IMR-90 (cell line): ENCODE data around the gene ANKFY1. TPM values are rescaled to one million over a fixed set of nuclear protein-coding genes. Genes with fewer than 3 reads are reported as not detected.

ENCODE experiments used
- ATAC-seq: fragments of 200-7000 bp; cut with Tn5 transposase; 2 replicates; pipeline ENCODE4 v1.9.1; 2020; ENCODE audit warnings: low read depth, mild to moderate bottlenecking, moderate library complexity
- BruUV-seq: library from RNA; stranded (reverse); fragments of 400-500 nt; replicated peaks from 2 replicates; lab custom pipeline; 2021; lab: Mats Ljungman, UMichigan
- CTCF ChIA-PET: fragments of 300-600 bp; formaldehyde crosslinking; extraction: SDS; loops from one replicate; lab custom pipeline; 2021; ENCODE audit warnings: antibody characterized with exemption; lab: Yijun Ruan, JAX
- POLR2A ChIA-PET: fragments of 300-600 bp; sonication (Branson Sonifier 250); formaldehyde crosslinking; loops from one replicate; lab custom pipeline; 2022; ENCODE audit warnings: antibody characterized with exemption; ENCODE audit not compliant: unreplicated experiment; lab: Charles Lee
- DNase-seq: peaks from one replicate; pipeline ENCODE4 v3.0.0; 2013
- H2AFZ ChIP-seq: replicated peaks from 2 replicates; pipeline ENCODE3; 2013; ENCODE audit warnings: low read length, mild to moderate bottlenecking; ENCODE audit not compliant: poor library complexity
- H2AK5ac ChIP-seq: 2 replicates; pipeline ENCODE4 v1.6.1; 2013; ENCODE audit warnings: low read depth, low read length, inconsistent platforms
- H2AK9ac ChIP-seq: replicated peaks from 2 replicates; pipeline ENCODE3; 2013; ENCODE audit warnings: mild to moderate bottlenecking, low read depth, low read length, moderate library complexity; ENCODE audit not compliant: poor library complexity
- H2BK120ac ChIP-seq: 2 replicates; pipeline ENCODE4 v1.6.1; 2013; ENCODE audit warnings: low read depth, low read length, inconsistent platforms
- H2BK15ac ChIP-seq: 3 replicates; pipeline ENCODE4 v1.6.1; 2013; ENCODE audit warnings: low read depth, low read length, inconsistent platforms
- H2BK20ac ChIP-seq: 2 replicates; pipeline ENCODE4 v1.6.1; 2013; ENCODE audit warnings: low read depth, mild to moderate bottlenecking, inconsistent platforms, low read length, moderate library complexity
- H2BK5ac ChIP-seq: 2 replicates; pipeline ENCODE4 v1.6.1; 2013; ENCODE audit warnings: mild to moderate bottlenecking, low read depth, low read length, inconsistent platforms; ENCODE audit not compliant: poor library complexity, severe bottlenecking
- H3K14ac ChIP-seq: replicated peaks from 2 replicates; pipeline ENCODE4 v1.6.1; 2013; ENCODE audit warnings: low read depth, low read length, inconsistent platforms
- H3K18ac ChIP-seq: 2 replicates; pipeline ENCODE4 v1.6.1; 2013; ENCODE audit warnings: low read depth, low read length, control low read depth
- H3K23ac ChIP-seq: 2 replicates; pipeline ENCODE4 v1.6.1; 2013; ENCODE audit warnings: low read depth, low read length, inconsistent platforms
- H3K27ac ChIP-seq: 2 replicates; pipeline ENCODE4 v1.5.1; 2013; ENCODE audit warnings: mild to moderate bottlenecking, control low read depth, low read length; ENCODE audit not compliant: insufficient read depth
- H3K27me3 ChIP-seq: 2 replicates; pipeline ENCODE4 v1.6.1; 2013; ENCODE audit warnings: low read length; ENCODE audit not compliant: control insufficient read depth, insufficient read depth
- H3K36me3 ChIP-seq: 2 replicates; pipeline ENCODE4 v1.6.1; 2013; ENCODE audit warnings: low read length, mixed read lengths; ENCODE audit not compliant: control insufficient read depth, insufficient read depth
- H3K4ac ChIP-seq: 2 replicates; pipeline ENCODE4 v1.6.1; 2013; ENCODE audit warnings: low read depth, low read length, inconsistent platforms
- H3K4me1 ChIP-seq: 2 replicates; pipeline ENCODE4 v1.6.1; 2013; ENCODE audit warnings: low read length, mixed read lengths; ENCODE audit not compliant: control insufficient read depth, insufficient read depth
- H3K4me2 ChIP-seq: 2 replicates; pipeline ENCODE4 v1.6.1; 2013; ENCODE audit warnings: low read depth, mild to moderate bottlenecking, control low read depth, low read length, moderate library complexity
- H3K4me3 ChIP-seq: 2 replicates; pipeline ENCODE4 v1.5.1; 2013; ENCODE audit warnings: low read depth, mild to moderate bottlenecking, control low read depth, low read length, moderate library complexity; ENCODE audit not compliant: insufficient read depth
- H3K56ac ChIP-seq: 2 replicates; pipeline ENCODE4 v1.6.1; 2013; ENCODE audit warnings: low read length, inconsistent platforms; ENCODE audit not compliant: insufficient read depth; ENCODE audit errors: extremely low read depth
- H3K79me1 ChIP-seq, 2 experiments: 2 replicates each; pipeline ENCODE4 v1.6.1; 2013; ENCODE audit warnings: low read length in 2 of 2, inconsistent platforms in 1 of 2, low read depth in 1 of 2
- H3K9ac ChIP-seq: 2 replicates; pipeline ENCODE4 v1.6.1; 2013; ENCODE audit warnings: low read depth, low read length, control low read depth
- H3K9me1 ChIP-seq: 2 replicates; pipeline ENCODE4 v1.6.1; 2013; ENCODE audit warnings: low read length, inconsistent platforms; ENCODE audit not compliant: insufficient read depth
- H3K9me3 ChIP-seq: 2 replicates; pipeline ENCODE4 v1.6.1; 2013; ENCODE audit warnings: low read length; ENCODE audit not compliant: control insufficient read depth, insufficient read depth
- H4K20me1 ChIP-seq: 2 replicates; pipeline ENCODE4 v1.6.1; 2013; ENCODE audit warnings: low read length, inconsistent platforms; ENCODE audit not compliant: insufficient read depth
- H4K5ac ChIP-seq: 2 replicates; pipeline ENCODE4 v1.6.1; 2013; ENCODE audit warnings: mild to moderate bottlenecking, low read depth, low read length, control low read depth
- H4K8ac ChIP-seq, 2 experiments: 2 replicates each; pipeline ENCODE4 v1.6.1; 2013; ENCODE audit warnings: low read depth in 2 of 2, low read length in 2 of 2, control low read depth in 1 of 2, inconsistent platforms in 1 of 2
- H4K91ac ChIP-seq: 2 replicates; pipeline ENCODE4 v1.6.1; 2013; ENCODE audit warnings: low read depth, low read length, inconsistent platforms; ENCODE audit not compliant: insufficient read depth
- BHLHE40 ChIP-seq: fragments of 150-350 bp; IDR thresholded peaks from 2 replicates; pipeline ENCODE4 v1.6.1; 2016; ENCODE audit warnings: mild to moderate bottlenecking, low read depth, low read length
- CHD1 ChIP-seq: IDR thresholded peaks from 2 replicates; pipeline ENCODE4 v1.6.1; 2012; ENCODE audit warnings: low read depth, low read length, improper control_type of control experiment
- CTCF ChIP-seq: conservative IDR thresholded peaks from 2 replicates; pipeline ENCODE4 v1.5.1; 2012; ENCODE audit warnings: mild to moderate bottlenecking, low read depth, low read length, improper control_type of control experiment
- ELK1 ChIP-seq: fragments of 150-350 bp; IDR thresholded peaks from 2 replicates; pipeline ENCODE4 v1.6.1; 2016; ENCODE audit warnings: low read depth, mild to moderate bottlenecking, low read length, moderate library complexity, borderline replicate concordance
- MAFK ChIP-seq: IDR thresholded peaks from 2 replicates; pipeline ENCODE4 v1.6.1; 2012; ENCODE audit warnings: low read depth, low read length, improper control_type of control experiment
- MAZ ChIP-seq: IDR thresholded peaks from 2 replicates; pipeline ENCODE4 v1.6.1; 2012; ENCODE audit warnings: low read depth, mild to moderate bottlenecking, low read length, improper control_type of control experiment, moderate library complexity, borderline replicate concordance
- MXI1 ChIP-seq: IDR thresholded peaks from 2 replicates; pipeline ENCODE4 v1.6.1; 2012; ENCODE audit warnings: low read depth, mild to moderate bottlenecking, low read length, moderate library complexity, borderline replicate concordance
- RCOR1 ChIP-seq: IDR thresholded peaks from 2 replicates; pipeline ENCODE4 v1.6.1; 2012; ENCODE audit warnings: mild to moderate bottlenecking, low read length, improper control_type of control experiment; ENCODE audit not compliant: insufficient replicate concordance
- RFX5 ChIP-seq: IDR thresholded peaks from 2 replicates; pipeline ENCODE4 v1.8.0; 2012; ENCODE audit warnings: low read depth, mild to moderate bottlenecking, low read length, moderate library complexity
- USF2 ChIP-seq: fragments of 150-350 bp; IDR thresholded peaks from 2 replicates; pipeline ENCODE4 v1.6.1; 2017; ENCODE audit warnings: mild to moderate bottlenecking, antibody characterized with exemption, low read length, low read depth
- WGBS, 2 experiments: methylation state at CpG; one replicate each; pipeline versions ENCODE4 v1.1.5 to v1.1.7; 2013; ENCODE audit warnings: missing lambda C conversion rate in 2 of 2; ENCODE audit not compliant: insufficient read length in 1 of 2; ENCODE audit errors: extremely low coverage in 2 of 2; 5-methylcytosine and 5-hydroxymethylcytosine counted together
- dilution Hi-C: fragments of 300-500 bp; cut with HindIII; formaldehyde crosslinking; loops from one replicate; pipeline ENCODE4 v1.14.3; 2018; ENCODE audit warnings: low sequenced_read_pairs; ENCODE audit not compliant: unreplicated experiment
- in situ Hi-C: fragments of 300-500 bp; cut with MboI; formaldehyde crosslinking; loops from 3 replicates; pipeline ENCODE4 v1.14.3; 2019; ENCODE audit warnings: low sequenced_read_pairs, inconsistent platforms, mixed read lengths
- intact Hi-C: fragments of 100-400 bp; cut with micrococcal nuclease; formaldehyde crosslinking; loops from 2 replicates; pipeline ENCODE4 v1.10.0; 2022
- polyA plus RNA-seq, 3 experiments: library from polyadenylated mRNA; depleted of rRNA; stranded (reverse); fragments of >200 nt; gene quantifications; 2 replicates each; pipeline ENCODE4 v1.2.3, GENCODE V29; 2012; ENCODE audit warnings: low replicate concordance in 1 of 3
- total RNA-seq: library from RNA; depleted of rRNA; stranded (reverse); fragments of >200 nt; gene quantifications from 2 replicates; pipeline ENCODE4 v1.2.3, GENCODE V29; 2012

Gene ANKFY1
- total and polyA plus RNA-seq, 2 of the 4 experiments (the other 2 are of a cell fraction): 32.3 to 48.9 TPM

- Histone ChIP-seq H3K27me3 (no peaks in the 10 kb centered on the region), H3K4ac (peak overlapping the region; percentile 83), H3K79me1 (peaks cover 14 to 64% of the 10 kb centered on the region in 2 experiments), H2AFZ (peak overlapping the region; percentile 92), H3K4me3 (peak overlapping the region; percentile 75), H3K9ac (peak overlapping the region; percentile 82), H3K36me3 (peaks cover 8% of the 10 kb centered on the region), H3K4me2 (peak overlapping the region; percentile 98), H3K14ac (peak overlapping the region; percentile 94), H2BK5ac (peak overlapping the region; percentile 37), H2AK5ac (peak overlapping the region; percentile 92), H3K23ac (peak overlapping the region; percentile 94), H3K4me1 (peaks cover 4% of the 10 kb centered on the region), H2AK9ac (peak overlapping the region; percentile 97), H3K18ac (no peak overlapping the region), H4K8ac (peak overlapping the region; percentile 22 to 81; a peak in 2 of 4 replicates), H2BK120ac (no peak overlapping the region), H3K27ac (peak overlapping the region; percentile 79), H3K9me3 (peaks cover 3% of the 10 kb centered on the region), H3K56ac (peak overlapping the region; percentile 84; the same call in 1 of the 2 replicates), H4K5ac (no peak overlapping the region), H4K91ac (peak overlapping the region; percentile 41), H3K9me1 (peaks cover 19% of the 10 kb centered on the region; the same call in 1 of the 2 replicates), H2BK15ac (no peak overlapping the region), H2BK20ac (no peak overlapping the region), H4K20me1 (peaks cover 40% of the 10 kb centered on the region; the same call in 1 of the 2 replicates)
- BruUV-seq: no TSS peak
- ChIA-PET POLR2A (interaction anchor here (0.6 kb wide), 1 partner anchor 79 kb away, joined by 3 read pairs; no protein-coding TSS in a partner anchor), CTCF (no interaction called here)
- intact Hi-C loops (loop anchor here (5.0 kb wide), 1 partner anchor 45 kb away; no protein-coding TSS in a partner anchor), in situ Hi-C loops (no loop called here), dilution Hi-C loops (no loop called here)
- TF ChIP-seq RCOR1 (no peak), ELK1 (no peak), BHLHE40 (no peak), CHD1 (no peak), USF2 (no peak), RFX5 (no peak), MXI1 (no peak), MAFK (no peak), CTCF (no peak), MAZ (no peak)
- no peak for DNase-seq
- ATAC-seq: no peak
- 100% methylated on average over 3 of the region's 8 CpGs; no CpG with 5 or more reads in 1 of the 2 experiments for WGBS, 2 experiments
These were observed 1.1 kb downstream of the ANKFY1 start for GRCh38 chr17:4262703-4263102.
